Mucosa of descending colon (tissue), 3 donors: ENCODE data around the gene ZNF580. TPM values are rescaled to one million over a fixed set of nuclear protein-coding genes. Genes with fewer than 3 reads are reported as not detected.

Experiments
- ATAC-seq: fragments of 200-7000 bp; cut with Tn5 transposase; one replicate; pipeline ENCODE4 v1.9.1; 2020; ENCODE audit warnings: mild to moderate bottlenecking, moderate library complexity
- DNase-seq, 3 donors: peaks; one replicate each; pipeline ENCODE4 v3.0.0-alpha.2; 2020
- H3K36me3 ChIP-seq: fragments of 200-600 bp; one replicate; pipeline ENCODE4 v1.8.0; 2021; ENCODE audit warnings: low read depth, mild to moderate bottlenecking
- H3K4me1 ChIP-seq: fragments of 200-600 bp; one replicate; pipeline ENCODE4 v1.8.0; 2021; ENCODE audit warnings: low read depth, mild to moderate bottlenecking
- H3K4me3 ChIP-seq: fragments of 200-600 bp; one replicate; pipeline ENCODE4 v1.8.0; 2021; ENCODE audit warnings: mild to moderate bottlenecking
- H3K9me3 ChIP-seq: fragments of 200-600 bp; one replicate; pipeline ENCODE4 v1.8.0; 2021; ENCODE audit warnings: mild to moderate bottlenecking
- CTCF ChIP-seq: fragments of 200-600 bp; IDR thresholded peaks from one replicate; pipeline ENCODE4 v1.8.0; 2022; ENCODE audit warnings: antibody characterized with exemption, mild to moderate bottlenecking
- intact Hi-C, 2 donors: fragments of 100-400 bp; cut with DNase I in 1 of 2; cut with micrococcal nuclease in 1 of 2; formaldehyde crosslinking; loops; one replicate each; pipeline versions ENCODE4 v1.11.0 to v1.11.1; 2022; cut with DNase I, micrococcal nuclease
- total RNA-seq, 3 donors: library from RNA; stranded (reverse); fragmentation: NEBNext Ultra II Directional in 2 of 3; extraction: Animal tissue kit (Norgen Biotek cat#: 25700) in 2 of 3; gene quantifications; one replicate each; pipeline versions ENCODE4 v1.2.1 to v1.2.4, GENCODE V29; 2021 to 2023
- donor health status: DM: no; HTN: no; CAD: no; lungs with moderate emphysema.
- donor health status: DM: no; HTN: no; CAD: no.
- donor health status: DM: no; HTN: yes; CAD: no.

Gene ZNF580
- total RNA-seq, 3 donors from 2014 or later: 29.6 to 46.0 (median 31.6) TPM

GRCh38 chr19:55619286-55619685, 21.5 kb upstream of the ZNF580 start:
- ATAC-seq (no peak), DNase-seq (no peak)
- H3K36me3 ChIP-seq: peaks cover 3% of the 10 kb centered on the region
- intact Hi-C loops: no loop called here
- no peaks in the 10 kb centered on the region for H3K4me1 ChIP-seq
- H3K9me3 ChIP-seq: no peaks in the 10 kb centered on the region
- no peak overlapping the region for H3K4me3 ChIP-seq
- TF ChIP-seq CTCF: no peak

DNA sequence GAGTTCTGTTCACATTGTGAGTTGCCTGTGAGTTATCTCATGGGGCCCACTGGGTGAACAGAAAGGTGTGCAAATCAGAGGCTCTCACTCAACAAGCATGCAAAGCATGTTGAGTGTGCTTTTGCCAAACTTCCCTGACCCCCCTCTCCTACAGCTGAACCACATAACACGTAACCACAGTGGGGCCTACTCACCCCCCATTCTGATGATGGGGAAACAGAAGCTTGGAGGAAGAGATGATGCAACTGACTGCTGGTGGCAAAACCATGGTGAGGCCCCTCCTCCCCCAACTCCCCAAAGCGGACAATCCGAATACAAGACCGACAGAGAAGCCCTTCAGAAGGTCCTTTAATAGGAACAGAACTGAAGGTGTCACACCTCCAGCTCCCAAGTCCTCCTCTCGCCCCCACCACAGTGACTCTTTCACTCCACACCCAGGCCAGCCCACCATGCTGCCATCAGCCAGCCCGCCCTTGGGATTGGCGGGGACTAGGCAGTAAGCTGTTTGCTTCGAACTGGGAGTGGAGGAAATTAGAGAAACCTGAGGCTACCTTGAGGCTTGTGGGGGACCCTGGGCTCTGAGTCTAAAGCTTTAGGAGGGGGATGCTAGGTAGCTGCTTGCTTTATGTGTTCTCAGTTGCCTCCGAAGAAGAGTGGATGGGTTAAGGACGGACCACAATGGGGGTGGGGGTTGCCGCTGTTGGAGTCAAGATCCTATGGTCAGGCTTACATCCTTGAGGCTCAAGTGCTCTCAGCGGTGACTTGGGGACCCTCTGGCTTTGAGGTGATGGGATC, 20.2 kb upstream of the ZNF580 start:
- DNase-seq: no peak

GRCh38 chr19:55621205-55621672, 19.6 kb upstream of the ZNF580 start:
- H3K4me3 ChIP-seq: no peak overlapping the region
- H3K9me3 ChIP-seq: no peaks in the 10 kb centered on the region
- intact Hi-C loops: no loop called here
- ATAC-seq (no peak), DNase-seq (no peak)
- no peaks in the 10 kb centered on the region for H3K36me3 ChIP-seq
- peaks cover 4% of the 10 kb centered on the region for H3K4me1 ChIP-seq
- no peak for TF ChIP-seq CTCF

More for the DNA sequence above, 20.2 kb upstream of the ZNF580 start:
- ATAC-seq: no peak
- Histone ChIP-seq H3K9me3 (no peaks in the 10 kb centered on the region), H3K4me3 (no peak overlapping the region), H3K4me1 (peaks cover 4% of the 10 kb centered on the region), H3K36me3 (peaks cover 3% of the 10 kb centered on the region)
- no peak for TF ChIP-seq CTCF
- intact Hi-C loops: no loop called here

DNA sequence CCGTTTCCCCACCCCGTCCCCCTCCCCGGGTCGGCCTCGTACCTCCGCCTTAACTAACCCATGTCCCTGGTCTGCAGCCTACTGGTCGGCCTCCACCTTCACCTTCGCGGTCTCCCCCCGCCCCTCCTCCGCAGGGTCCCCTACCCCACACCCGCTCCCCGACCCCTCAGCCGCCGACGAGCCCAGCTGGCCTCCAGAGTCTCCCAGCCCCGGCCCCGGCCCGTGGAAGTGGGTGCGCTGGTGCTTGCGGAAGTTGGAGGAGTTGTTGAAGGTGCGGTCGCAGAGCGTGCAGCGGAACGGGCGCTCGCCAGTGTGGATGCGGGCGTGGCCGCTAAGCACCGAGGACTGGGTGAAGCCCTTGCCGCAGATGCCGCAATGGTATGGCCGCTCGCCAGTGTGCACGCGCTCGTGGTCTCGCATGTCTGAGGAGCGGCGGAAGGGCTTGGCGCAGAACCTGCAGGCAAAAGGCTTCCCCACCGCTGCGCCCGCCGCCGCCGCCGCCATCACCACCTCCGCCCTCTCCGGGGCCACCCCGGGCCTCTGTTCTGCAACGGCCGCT, 19.1 kb upstream of the ZNF580 start:
- H3K4me3 ChIP-seq: no peak overlapping the region
- no peak for TF ChIP-seq CTCF
- H3K4me1 ChIP-seq: peaks cover 4% of the 10 kb centered on the region
- no peak for ATAC-seq
- H3K9me3 ChIP-seq: no peaks in the 10 kb centered on the region
- intact Hi-C loops: no loop called here
- peak in 1 of 3 donors; percentile 62 for DNase-seq
- H3K36me3 ChIP-seq: no peaks in the 10 kb centered on the region

DNA sequence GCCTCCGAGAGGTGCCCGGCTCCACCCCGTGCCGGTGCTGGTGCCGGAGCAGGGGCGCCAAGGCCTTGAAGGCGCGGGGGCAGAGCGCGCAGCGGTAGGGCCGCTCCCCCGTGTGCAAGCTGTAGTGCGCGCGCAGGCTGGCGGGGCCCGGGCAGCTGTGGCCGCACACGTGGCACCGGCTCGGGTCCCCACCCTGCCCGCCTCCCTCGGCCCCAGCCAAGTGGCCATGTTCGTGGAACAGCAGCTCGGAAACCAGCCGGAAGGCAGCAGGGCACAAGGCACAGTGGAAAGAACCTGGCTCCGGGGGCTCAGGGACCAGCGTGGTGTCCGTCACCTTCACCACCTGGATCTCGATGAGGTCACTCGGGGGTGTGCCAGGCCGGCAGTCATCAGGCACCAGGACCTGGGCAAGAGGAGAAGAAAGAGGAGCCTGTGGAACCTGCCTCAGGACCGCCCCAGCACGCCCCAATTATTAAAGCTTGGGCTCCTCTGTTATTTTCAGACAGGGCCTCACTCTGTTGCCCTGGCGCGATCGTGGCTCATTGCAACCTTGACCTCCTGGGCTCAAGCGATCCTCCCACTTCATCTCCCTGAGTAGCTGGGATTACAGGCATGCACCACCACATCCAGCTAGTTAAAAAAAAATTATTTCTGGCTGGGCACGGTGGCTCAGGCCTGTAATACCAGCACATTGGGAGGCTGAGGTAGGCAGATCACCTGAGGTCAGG, 18.4 kb upstream of the ZNF580 start:
- Histone ChIP-seq H3K9me3 (no peaks in the 10 kb centered on the region), H3K36me3 (no peaks in the 10 kb centered on the region), H3K4me1 (peaks cover 4% of the 10 kb centered on the region), H3K4me3 (no peak overlapping the region)
- DNase-seq: no peak
- no peak for TF ChIP-seq CTCF
- no peak for ATAC-seq
- intact Hi-C loops: no loop called here
